GM12878 (cell line): ENCODE results near the gene TMEM161A. TPM values are rescaled to one million over a fixed set of nuclear protein-coding genes. Genes with fewer than 3 reads are reported as not detected.
"Not testable (repeated sequence)": the region's sequence is repeated elsewhere in the genome, so short reads cannot be mapped to it uniquely, and the experiment has no call there.

Source experiments
- ATAC-seq: fragments of 200-7000 bp; cut with Tn5 transposase; 3 replicates; pipeline ENCODE4 v1.9.1; 2020; ENCODE audit warnings: mild to moderate bottlenecking, moderate library complexity
- BruUV-seq: library from RNA; stranded (reverse); fragments of 400-500 nt; replicated peaks from 2 replicates; lab custom pipeline; 2021; lab: Mats Ljungman, UMichigan
- CTCF ChIA-PET: fragments of 300-600 bp; sonication (Branson Sonifier 250); formaldehyde crosslinking; extraction: SDS; loops from one replicate; lab custom pipeline; 2021; ENCODE audit warnings: inconsistent platforms; lab: Yijun Ruan, JAX
- POLR2A ChIA-PET: fragments of 350-600 bp; formaldehyde crosslinking; extraction: SDS; loops from one replicate; lab custom pipeline; 2021; ENCODE audit warnings: inconsistent platforms; lab: Charles Lee
- RAD21 ChIA-PET: fragments of 300-600 bp; sonication (Branson Sonifier 250); formaldehyde crosslinking; loops from one replicate; lab custom pipeline; 2023; ENCODE audit warnings: antibody characterized with exemption; ENCODE audit not compliant: unreplicated experiment; lab: Charles Lee
- SMC1A ChIA-PET: fragments of 300-600 bp; sonication (Branson Sonifier 250); formaldehyde crosslinking; loops from one replicate; lab custom pipeline; 2023; ENCODE audit not compliant: unreplicated experiment, uncharacterized antibody; lab: Charles Lee
- DNase-seq: peaks from one replicate; pipeline ENCODE4 v3.0.0-alpha.2; 2011; ENCODE audit warnings: low read depth, low spot score
- FAIRE-seq: peaks from 3 replicates; lab custom pipeline; 2011; peaks lifted over from hg19 to GRCh38; lab: Jason Lieb, UNC
- H2AFZ ChIP-seq: 2 replicates; pipeline ENCODE4 v1.6.0; 2011; ENCODE audit warnings: low read depth, low read length, control low read depth; ENCODE audit not compliant: control insufficient read depth
- H3K27ac ChIP-seq: 2 replicates; pipeline ENCODE4 v1.5.1; 2011; ENCODE audit warnings: control low read depth; ENCODE audit not compliant: control insufficient read depth, insufficient read depth
- H3K27me3 ChIP-seq, 2 experiments: replicated peaks in 1 of 2; 2 replicates each; pipeline versions ENCODE4 v1.6.0 to v1.6.1; 2011; ENCODE audit warnings: low read length in 1 of 2; ENCODE audit not compliant: control insufficient read depth in 2 of 2, insufficient read depth in 2 of 2
- H3K36me3 ChIP-seq, 2 experiments: 2 replicates each; pipeline ENCODE4 v1.5.1; 2011; ENCODE audit warnings: low read length in 1 of 2; ENCODE audit not compliant: control insufficient read depth in 2 of 2, insufficient read depth in 2 of 2
- H3K4me1 ChIP-seq: 2 replicates; pipeline ENCODE4 v1.6.1; 2011; ENCODE audit warnings: mild to moderate bottlenecking, low read length, moderate library complexity, mixed read lengths; ENCODE audit not compliant: control insufficient read depth, insufficient read depth
- H3K4me2 ChIP-seq: 2 replicates; pipeline ENCODE4 v1.6.0; 2011; ENCODE audit warnings: control low read depth; ENCODE audit not compliant: control insufficient read depth, insufficient read depth
- H3K4me3 ChIP-seq: fragments of 200-600 bp; sonication (generic); 2 replicates; pipeline ENCODE4 v1.5.1; 2016
- H3K79me2 ChIP-seq: 2 replicates; pipeline ENCODE4 v1.6.0; 2011; ENCODE audit warnings: low read length; ENCODE audit not compliant: control insufficient read depth, insufficient read depth
- H3K9ac ChIP-seq: 2 replicates; pipeline ENCODE4 v1.8.0; 2011; ENCODE audit warnings: low read length, control low read depth, mixed read lengths; ENCODE audit not compliant: control insufficient read depth, insufficient read depth
- H3K9me3 ChIP-seq: replicated peaks from 3 replicates; pipeline ENCODE4 v1.5.1; 2011; ENCODE audit warnings: mild to moderate bottlenecking, low read length; ENCODE audit not compliant: control insufficient read depth, insufficient read depth
- H4K20me1 ChIP-seq: 2 replicates; pipeline ENCODE4 v1.6.0; 2011; ENCODE audit not compliant: control insufficient read depth, insufficient read depth
- DPF2 ChIP-seq: fragments of 450-650 bp; IDR thresholded peaks from 2 replicates; pipeline ENCODE4 v1.6.1; 2017; ENCODE audit warnings: mild to moderate bottlenecking
- GABPA ChIP-seq: IDR thresholded peaks from 2 replicates; pipeline ENCODE4 v1.6.1; 2014; ENCODE audit warnings: antibody characterized with exemption, low read depth, mild to moderate bottlenecking, inconsistent platforms
- HDAC2 ChIP-seq: fragments of 200-600 bp; sonication (generic); IDR thresholded peaks from 2 replicates; pipeline ENCODE4 v1.6.1; 2017
- NFIC ChIP-seq: IDR thresholded peaks from 2 replicates; pipeline ENCODE4 v1.6.1; 2012; ENCODE audit warnings: low read depth, mild to moderate bottlenecking, inconsistent platforms, low read length, moderate library complexity
- NFYB ChIP-seq: IDR thresholded peaks from 2 replicates; pipeline ENCODE4 v1.6.1; 2011; ENCODE audit warnings: low read depth, mild to moderate bottlenecking, low read length, improper control_type of control experiment, moderate library complexity; ENCODE audit not compliant: insufficient read depth
- RFX5 ChIP-seq: IDR thresholded peaks from 2 replicates; pipeline ENCODE4 v1.6.1; 2011; ENCODE audit warnings: low read depth, low read length, improper control_type of control experiment
- SP1 ChIP-seq: IDR thresholded peaks from one replicate; pipeline ENCODE4 v1.6.1; 2011; ENCODE audit warnings: low read depth, low read length
- TCF12 ChIP-seq: IDR thresholded peaks from 2 replicates; pipeline ENCODE4 v1.6.1; 2011; ENCODE audit warnings: low read depth, mild to moderate bottlenecking, low read length
- WGBS: methylation state at CpG from one replicate; pipeline ENCODE4 v1.1.6; 2016; ENCODE audit warnings: low lambda C conversion rate; ENCODE audit not compliant: insufficient replicate concordance, insufficient coverage; ENCODE audit errors: missing lambda C conversion rate; 5-methylcytosine and 5-hydroxymethylcytosine counted together
- in situ Hi-C: fragments of 300-500 bp; cut with MboI; formaldehyde crosslinking; loops from 9 replicates; pipeline ENCODE4 v1.14.3; 2018; ENCODE audit warnings: mixed read lengths
- intact Hi-C: fragments of 100-400 bp; cut with micrococcal nuclease; formaldehyde crosslinking; loops from one replicate; pipeline ENCODE4 v1.14.2; 2022; ENCODE audit not compliant: unreplicated experiment
- polyA plus RNA-seq, 11 experiments: library from polyadenylated mRNA; depleted of rRNA in 4 of 11; unstranded in 6 of 11; stranded (reverse) in 5 of 11; fragments of >200 nt; fragmentation: Nextera tagmentation in 4 of 11; fragmentation: Illumina TruSeq in 1 of 11; extraction: Ambion mirVana in 4 of 11; extraction: Trizol in 1 of 11; gene quantifications; 1 replicate in 1 of 11; 2 replicates in 10 of 11; pipeline versions ENCODE4 v1.2.1 to v1.2.3, GENCODE V29; 2011 to 2016; ENCODE audit warnings: inconsistent platforms in 2 of 11, missing spikeins in 2 of 11, low read depth in 1 of 11
- total RNA-seq, 4 experiments: library from RNA; depleted of rRNA in 3 of 4; stranded (reverse); fragments of >200 nt in 3 of 4; fragmentation: Illumina TruSeq in 1 of 4; extraction: Trizol in 1 of 4; gene quantifications; 2 replicates each; pipeline versions ENCODE4 v1.2.1 to v1.2.3, GENCODE V29; 2013 to 2021
- TF ChIP-seq, protein P1 (sequence below): fragments of 450-650 bp; IDR thresholded peaks from 2 replicates; pipeline ENCODE4 v1.6.1; 2017; ENCODE audit warnings: mild to moderate bottlenecking, low read depth, inconsistent platforms; ENCODE audit not compliant: poor library complexity, severe bottlenecking
- TF ChIP-seq, protein P2 (sequence below): IDR thresholded peaks from 2 replicates; pipeline ENCODE4 v1.6.1; 2012; ENCODE audit warnings: low read depth, low read length, improper control_type of control experiment
- TF ChIP-seq, protein P3 (sequence below): fragments of 450-650 bp; IDR thresholded peaks from 2 replicates; pipeline ENCODE4 v1.6.1; 2014; ENCODE audit warnings: mild to moderate bottlenecking

Gene TMEM161A
- total and polyA plus RNA-seq, 10 of the 15 experiments (the other 5 are each of a cell fraction or from before 2014, with no cell fraction given), result 1.1 to 37.1 (median 19.0) TPM

DNA sequence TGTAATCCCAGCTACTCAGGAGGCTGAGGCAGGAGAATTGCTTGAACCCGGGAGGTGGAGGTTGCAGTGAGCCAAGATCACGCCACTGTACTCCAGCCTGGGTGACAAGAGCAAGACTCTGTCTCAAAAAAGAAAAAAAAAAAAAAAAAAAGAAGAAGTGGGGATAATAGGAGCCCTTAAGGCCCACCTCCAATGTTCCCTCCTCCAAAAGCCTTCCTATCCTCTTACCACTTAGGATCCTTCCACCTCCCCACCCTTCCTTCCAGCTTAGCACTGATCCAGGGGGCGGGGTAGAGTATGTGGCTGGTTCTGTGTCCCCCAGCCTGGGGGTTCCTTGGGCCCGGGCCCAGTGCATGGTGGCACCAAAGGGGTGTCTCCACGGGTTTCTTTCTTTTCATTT is 35.0 kb upstream of the TMEM161A start:
- intact Hi-C loops, H3K9ac ChIP-seq, FAIRE-seq, BruUV-seq, H3K27me3 ChIP-seq, H3K36me3 ChIP-seq, in situ Hi-C loops, H3K79me2 ChIP-seq, H3K4me3 ChIP-seq, H3K9me3 ChIP-seq, DNase-seq, H4K20me1 ChIP-seq, H2AFZ ChIP-seq, ATAC-seq, H3K27ac ChIP-seq, H3K4me2 ChIP-seq: not testable (repeated sequence)
- POLR2A ChIA-PET, result interaction anchor here (2.2 kb wide), 1 partner anchor 17 kb away, joined by 22 read pairs; no protein-coding TSS in a partner anchor
- CTCF ChIA-PET, result interaction anchor here (1.4 to 5.0 kb wide), 4 partner anchors 15 to 106 kb away, joined by 3 to 207 read pairs (median 106); no protein-coding TSS in a partner anchor
- SMC1A ChIA-PET, result interaction anchor here (1.5 to 6.5 kb wide), 5 partner anchors 13 to 30 kb away, joined by 3 to 114 read pairs (median 9); no protein-coding TSS in a partner anchor
- RAD21 ChIA-PET, result interaction anchor here (14.0 kb wide), 1 partner anchor 19 kb away, joined by 394 read pairs; no protein-coding TSS in a partner anchor
- H3K4me1 ChIP-seq, result peaks cover 22% of the 10 kb centered on the region
- WGBS, result 72% methylated on average over 4 of the region's 5 CpGs

GRCh38 chr19:19171821-19172532 is 33.7 kb upstream of the TMEM161A start:
- ChIA-PET CTCF (interaction anchor here (0.7 to 6.6 kb wide), 4 partner anchors 14 to 31 kb away, joined by 3 to 86 read pairs (median 4); no protein-coding TSS in a partner anchor), RAD21 (interaction anchor here (14.0 kb wide), 1 partner anchor 18 kb away, joined by 394 read pairs; no protein-coding TSS in a partner anchor), SMC1A (interaction anchor here (1.1 to 6.5 kb wide), 6 partner anchors 12 to 31 kb away, joined by 3 to 114 read pairs (median 4); no protein-coding TSS in a partner anchor), POLR2A (interaction anchor here (0.9 kb wide), 1 partner anchor 20 kb away, joined by 3 read pairs; no protein-coding TSS in a partner anchor)
- no peak overlapping the region for H3K9ac ChIP-seq
- no peaks in the 10 kb centered on the region for H3K27me3 ChIP-seq
- no TSS peak for BruUV-seq
- intact Hi-C loops (no loop called here), in situ Hi-C loops (no loop called here)
- peak overlapping the region; percentile 24; the same call in 1 of the 2 replicates for H3K4me2 ChIP-seq
- H3K4me3 ChIP-seq, result no peak overlapping the region
- peak; percentile 23 for ATAC-seq
- H2AFZ ChIP-seq, result no peak overlapping the region; the same call in 1 of the 2 replicates
- H3K27ac ChIP-seq, result peak overlapping the region; percentile 57
- DNase-seq, result no peak
- H4K20me1 ChIP-seq, result no peaks in the 10 kb centered on the region
- no peak for FAIRE-seq
- H3K36me3 ChIP-seq, result no peaks in the 10 kb centered on the region
- peaks cover 7% of the 10 kb centered on the region for H3K79me2 ChIP-seq
- no peaks in the 10 kb centered on the region for H3K9me3 ChIP-seq
- peaks cover 26% of the 10 kb centered on the region for H3K4me1 ChIP-seq
- WGBS, result 32% methylated on average over 8 of the region's 8 CpGs
- TF ChIP-seq NFYB, result no peak
- 0 out of 2 replicates have a peak, but pooled peaks have one; percentile 35 for TF ChIP-seq DPF2
- TF ChIP-seq HDAC2, result no peak
- TF ChIP-seq, protein P1, sequence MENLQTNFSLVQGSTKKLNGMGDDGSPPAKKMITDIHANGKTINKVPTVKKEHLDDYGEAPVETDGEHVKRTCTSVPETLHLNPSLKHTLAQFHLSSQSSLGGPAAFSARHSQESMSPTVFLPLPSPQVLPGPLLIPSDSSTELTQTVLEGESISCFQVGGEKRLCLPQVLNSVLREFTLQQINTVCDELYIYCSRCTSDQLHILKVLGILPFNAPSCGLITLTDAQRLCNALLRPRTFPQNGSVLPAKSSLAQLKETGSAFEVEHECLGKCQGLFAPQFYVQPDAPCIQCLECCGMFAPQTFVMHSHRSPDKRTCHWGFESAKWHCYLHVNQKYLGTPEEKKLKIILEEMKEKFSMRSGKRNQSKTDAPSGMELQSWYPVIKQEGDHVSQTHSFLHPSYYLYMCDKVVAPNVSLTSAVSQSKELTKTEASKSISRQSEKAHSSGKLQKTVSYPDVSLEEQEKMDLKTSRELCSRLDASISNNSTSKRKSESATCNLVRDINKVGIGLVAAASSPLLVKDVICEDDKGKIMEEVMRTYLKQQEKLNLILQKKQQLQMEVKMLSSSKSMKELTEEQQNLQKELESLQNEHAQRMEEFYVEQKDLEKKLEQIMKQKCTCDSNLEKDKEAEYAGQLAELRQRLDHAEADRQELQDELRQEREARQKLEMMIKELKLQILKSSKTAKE, result no peak
- TF ChIP-seq RFX5, result no peak
- TF ChIP-seq GABPA, result no peak
- TF ChIP-seq, protein P2, sequence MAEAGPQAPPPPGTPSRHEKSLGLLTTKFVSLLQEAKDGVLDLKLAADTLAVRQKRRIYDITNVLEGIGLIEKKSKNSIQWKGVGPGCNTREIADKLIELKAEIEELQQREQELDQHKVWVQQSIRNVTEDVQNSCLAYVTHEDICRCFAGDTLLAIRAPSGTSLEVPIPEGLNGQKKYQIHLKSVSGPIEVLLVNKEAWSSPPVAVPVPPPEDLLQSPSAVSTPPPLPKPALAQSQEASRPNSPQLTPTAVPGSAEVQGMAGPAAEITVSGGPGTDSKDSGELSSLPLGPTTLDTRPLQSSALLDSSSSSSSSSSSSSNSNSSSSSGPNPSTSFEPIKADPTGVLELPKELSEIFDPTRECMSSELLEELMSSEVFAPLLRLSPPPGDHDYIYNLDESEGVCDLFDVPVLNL, result no peak
- TF ChIP-seq, protein P3, sequence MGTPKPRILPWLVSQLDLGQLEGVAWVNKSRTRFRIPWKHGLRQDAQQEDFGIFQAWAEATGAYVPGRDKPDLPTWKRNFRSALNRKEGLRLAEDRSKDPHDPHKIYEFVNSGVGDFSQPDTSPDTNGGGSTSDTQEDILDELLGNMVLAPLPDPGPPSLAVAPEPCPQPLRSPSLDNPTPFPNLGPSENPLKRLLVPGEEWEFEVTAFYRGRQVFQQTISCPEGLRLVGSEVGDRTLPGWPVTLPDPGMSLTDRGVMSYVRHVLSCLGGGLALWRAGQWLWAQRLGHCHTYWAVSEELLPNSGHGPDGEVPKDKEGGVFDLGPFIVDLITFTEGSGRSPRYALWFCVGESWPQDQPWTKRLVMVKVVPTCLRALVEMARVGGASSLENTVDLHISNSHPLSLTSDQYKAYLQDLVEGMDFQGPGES, result no peak
- peak; percentile 56 for TF ChIP-seq SP1
- TF ChIP-seq NFIC, result no peak
- TF ChIP-seq TCF12, result peak; percentile 93
